Right kidney (tissue), 1 donor: ENCODE measurements around the gene SLC12A3.
"Not testable (repeated sequence)": the region's sequence is repeated elsewhere in the genome, so short reads cannot be mapped to it uniquely, and the experiment has no call there.

Experiments used
- DNase-seq: peaks from one replicate; pipeline ENCODE4 v3.0.0-alpha.2; 2016

The SLC12A3 gene

GRCh38 chr16:56868175-56868574 is 3.2 kb downstream of the SLC12A3 start:
- DNase-seq = no peak

- not testable (repeated sequence) for DNase-seq
Measured at GRCh38 chr16:56868766-56869165, 3.8 kb downstream of the SLC12A3 start.

- no peak for DNase-seq
Measured at GRCh38 chr16:56869513-56870275, 4.7 kb downstream of the SLC12A3 start.

GRCh38 chr16:56870276-56870888 is 5.4 kb downstream of the SLC12A3 start:
- no peak for DNase-seq

- DNase-seq = no peak
Measured at GRCh38 chr16:56871172-56871593, 6.2 kb downstream of the SLC12A3 start.

GRCh38 chr16:56872863-56873391 is 7.9 kb downstream of the SLC12A3 start:
- no peak for DNase-seq

GRCh38 chr16:56874800-56875199 is 9.8 kb downstream of the SLC12A3 start:
- DNase-seq = no peak

- no peak for DNase-seq
Measured at GRCh38 chr16:56876048-56876447, 11.0 kb downstream of the SLC12A3 start.

- DNase-seq = no peak
Measured at GRCh38 chr16:56877486-56878182, 12.6 kb downstream of the SLC12A3 start.

GRCh38 chr16:56878282-56878854 is 13.4 kb downstream of the SLC12A3 start:
- no peak for DNase-seq

- DNase-seq = no peak
Measured at GRCh38 chr16:56879276-56879675, 14.3 kb downstream of the SLC12A3 start.

GRCh38 chr16:56880176-56880575 is 15.2 kb downstream of the SLC12A3 start:
- DNase-seq = no peak

- no peak for DNase-seq
Measured at GRCh38 chr16:56880685-56881084, 15.7 kb downstream of the SLC12A3 start.

GRCh38 chr16:56882077-56882800 is 17.2 kb downstream of the SLC12A3 start:
- DNase-seq = no peak

- no peak for DNase-seq
Measured at GRCh38 chr16:56883586-56883985, 18.6 kb downstream of the SLC12A3 start.

- DNase-seq = no peak
Measured at GRCh38 chr16:56884026-56884582, 19.1 kb downstream of the SLC12A3 start.

- not testable (repeated sequence) for DNase-seq
Measured at GRCh38 chr16:56884929-56885328, 19.9 kb downstream of the SLC12A3 start.

- no peak for DNase-seq
Measured at GRCh38 chr16:56885446-56886162, 20.6 kb downstream of the SLC12A3 start.

- DNase-seq = no peak
Measured at GRCh38 chr16:56886296-56886695, 21.3 kb downstream of the SLC12A3 start.

- DNase-seq = no peak
Measured at GRCh38 chr16:56886826-56887225, 21.8 kb downstream of the SLC12A3 start.

- DNase-seq = no peak
Measured at GRCh38 chr16:56888806-56889205, 23.8 kb downstream of the SLC12A3 start.
